GM23338 (cell line): ENCODE data around the gene LRBA. TPM values are rescaled to one million over a fixed set of nuclear protein-coding genes. Genes with fewer than 3 reads are reported as not detected.

Experiments used
- ATAC-seq: fragments of 200-7000 bp; cut with Tn5 transposase; 3 replicates; pipeline ENCODE4 v1.9.1; 2020
- DNase-seq: peaks from one replicate; pipeline ENCODE4 v3.0.0-alpha.2; 2015; ENCODE audit warnings: low spot score
- H2AFZ ChIP-seq: fragments of 200-600 bp; sonication (generic); 2 replicates; pipeline ENCODE4 v1.8.0; 2016; ENCODE audit warnings: antibody characterized with exemption, mild to moderate bottlenecking, moderate library complexity
- H3F3A ChIP-seq: fragments of 200-600 bp; sonication (generic); replicated peaks from 2 replicates; pipeline ENCODE4 v1.8.0; 2017; ENCODE audit warnings: antibody characterized with exemption, mixed run types, low read depth
- H3K27ac ChIP-seq: fragments of 200-600 bp; sonication (generic); 2 replicates; pipeline ENCODE4 v1.6.1; 2016; ENCODE audit warnings: low read depth
- H3K27me3 ChIP-seq: fragments of 200-600 bp; sonication (generic); 2 replicates; pipeline ENCODE4 v1.8.0; 2016; ENCODE audit warnings: mild to moderate bottlenecking, mixed run types, moderate library complexity; ENCODE audit not compliant: insufficient read depth
- H3K36me3 ChIP-seq: fragments of 200-600 bp; sonication (generic); 2 replicates; pipeline ENCODE4 v1.8.0; 2016; ENCODE audit warnings: mild to moderate bottlenecking; ENCODE audit not compliant: insufficient read depth
- H3K4me1 ChIP-seq: fragments of 200-600 bp; sonication (generic); 2 replicates; pipeline ENCODE4 v1.8.0; 2016; ENCODE audit warnings: mild to moderate bottlenecking, moderate library complexity; ENCODE audit not compliant: insufficient read depth
- H3K4me2 ChIP-seq: fragments of 200-600 bp; sonication (generic); 2 replicates; pipeline ENCODE4 v1.7.1; 2017; ENCODE audit warnings: mixed run types
- H3K4me3 ChIP-seq: fragments of 200-600 bp; sonication (generic); 2 replicates; pipeline ENCODE4 v1.6.1; 2016; ENCODE audit warnings: mixed run types
- H3K79me2 ChIP-seq: fragments of 200-600 bp; sonication (generic); replicated peaks from 2 replicates; pipeline ENCODE4 v1.8.0; 2017; ENCODE audit warnings: mild to moderate bottlenecking; ENCODE audit not compliant: insufficient read depth
- H3K9me2 ChIP-seq: fragments of 200-600 bp; sonication (generic); 2 replicates; pipeline ENCODE4 v1.8.0; 2017; ENCODE audit not compliant: insufficient read depth
- H4K20me1 ChIP-seq: fragments of 200-600 bp; sonication (generic); replicated peaks from 2 replicates; pipeline ENCODE4 v1.8.0; 2017; ENCODE audit warnings: mild to moderate bottlenecking; ENCODE audit not compliant: insufficient read depth
- H3K27ac Mint-ChIP-seq: 2 replicates; pipeline ENCODE4 v1.8.0; 2020; ENCODE audit warnings: inconsistent platforms, mild to moderate bottlenecking, moderate library complexity, mixed read lengths
- H3K27me3 Mint-ChIP-seq: 3 replicates; pipeline ENCODE4 v1.8.0; 2022; ENCODE audit warnings: low read depth, mild to moderate bottlenecking, moderate library complexity, mixed read lengths, inconsistent platforms; ENCODE audit not compliant: insufficient read depth, poor library complexity
- H3K36me3 Mint-ChIP-seq: 3 replicates; pipeline ENCODE4 v1.8.0; 2021; ENCODE audit warnings: low read depth, mild to moderate bottlenecking, inconsistent platforms, moderate library complexity, mixed read lengths
- H3K4me1 Mint-ChIP-seq: 3 replicates; pipeline ENCODE4 v1.8.0; 2020; ENCODE audit warnings: mild to moderate bottlenecking, inconsistent platforms, mixed read lengths
- H3K4me3 Mint-ChIP-seq: 3 replicates; pipeline ENCODE4 v1.8.0; 2021; ENCODE audit warnings: moderate library complexity, mild to moderate bottlenecking, inconsistent platforms, mixed read lengths
- H3K9me3 Mint-ChIP-seq: 3 replicates; pipeline ENCODE4 v1.8.0; 2020; ENCODE audit warnings: moderate library complexity, mild to moderate bottlenecking, inconsistent platforms, mixed read lengths
- CREB1 ChIP-seq: fragments of 250-450 bp; sonication (Bioruptor Pico); IDR thresholded peaks from 2 replicates; pipeline ENCODE4 v1.5.0; 2020; ENCODE audit warnings: low read depth, mild to moderate bottlenecking, moderate library complexity
- EZH2 ChIP-seq: fragments of 200-600 bp; sonication (generic); IDR thresholded peaks from one replicate; pipeline ENCODE4 v1.8.0; 2017; ENCODE audit warnings: antibody characterized with exemption, mild to moderate bottlenecking, low read depth; ENCODE audit not compliant: unreplicated experiment
- EZH2phosphoT487 ChIP-seq: fragments of 200-600 bp; sonication (generic); IDR thresholded peaks from one replicate; pipeline ENCODE4 v1.8.1; 2018; ENCODE audit warnings: antibody characterized with exemption; ENCODE audit not compliant: unreplicated experiment
- JUNB ChIP-seq: IDR thresholded peaks from one replicate; pipeline ENCODE4 v1.6.1; 2016; ENCODE audit warnings: antibody characterized with exemption; ENCODE audit not compliant: unreplicated experiment
- NANOG ChIP-seq: IDR thresholded peaks from 2 replicates; pipeline ENCODE4 v1.6.1; 2016; ENCODE audit warnings: antibody characterized with exemption, borderline replicate concordance
- POLR2AphosphoS5 ChIP-seq: IDR thresholded peaks from 2 replicates; pipeline ENCODE4 v1.6.1; 2016; ENCODE audit warnings: antibody characterized with exemption, low read depth
- STAT1 ChIP-seq: IDR thresholded peaks from one replicate; pipeline ENCODE4 v1.6.1; 2016; ENCODE audit warnings: antibody characterized with exemption; ENCODE audit not compliant: unreplicated experiment
- ZNF114 ChIP-seq: fragments of 250-450 bp; sonication (Bioruptor Pico); IDR thresholded peaks from 2 replicates; pipeline ENCODE4 v1.5.0; 2020; ENCODE audit warnings: mild to moderate bottlenecking, moderate library complexity
- ZNF331 ChIP-seq: fragments of 250-450 bp; sonication (Bioruptor Pico); IDR thresholded peaks from 2 replicates; pipeline ENCODE4 v1.5.0; 2020; ENCODE audit warnings: low read depth, mild to moderate bottlenecking, moderate library complexity
- polyA plus RNA-seq: library from polyadenylated mRNA; unstranded; fragments of >200 nt; fragmentation: Nextera tagmentation; extraction: Ambion mirVana; gene quantifications from 2 replicates; pipeline ENCODE4 v1.2.1, GENCODE V29; 2016
- total RNA-seq: library from RNA; depleted of rRNA; stranded (reverse); fragments of >200 nt; shearing (Covaris generic); gene quantifications from 2 replicates; pipeline ENCODE4 v1.2.3, GENCODE V29; 2014
- TF ChIP-seq, protein P1 (sequence below): IDR thresholded peaks from one replicate; pipeline ENCODE4 v1.6.1; 2018; ENCODE audit warnings: antibody characterized with exemption; ENCODE audit not compliant: unreplicated experiment
- TF ChIP-seq, protein P2 (sequence below), 2 experiments: fragments of 200-600 bp in 1 of 2; sonication (generic) in 1 of 2; conservative IDR thresholded peaks; 2 replicates each; pipeline versions ENCODE4 v1.5.1 to v1.6.1; 2016 to 2017; ENCODE audit warnings: antibody characterized with exemption in 2 of 2, low read depth in 2 of 2, mild to moderate bottlenecking in 2 of 2, moderate library complexity in 1 of 2
- TF ChIP-seq, protein P3 (sequence below): IDR thresholded peaks from 2 replicates; pipeline ENCODE4 v1.6.1; 2016; ENCODE audit warnings: antibody characterized with exemption
- TF ChIP-seq, protein P4 (sequence below): fragments of 250-450 bp; sonication (Bioruptor Pico); IDR thresholded peaks from 2 replicates; pipeline ENCODE4 v1.5.0; 2020; ENCODE audit warnings: mild to moderate bottlenecking, moderate library complexity

The LRBA gene
- total and polyA plus RNA-seq, 2 experiments from 2014 or later = 23.3 to 126 TPM

DNA sequence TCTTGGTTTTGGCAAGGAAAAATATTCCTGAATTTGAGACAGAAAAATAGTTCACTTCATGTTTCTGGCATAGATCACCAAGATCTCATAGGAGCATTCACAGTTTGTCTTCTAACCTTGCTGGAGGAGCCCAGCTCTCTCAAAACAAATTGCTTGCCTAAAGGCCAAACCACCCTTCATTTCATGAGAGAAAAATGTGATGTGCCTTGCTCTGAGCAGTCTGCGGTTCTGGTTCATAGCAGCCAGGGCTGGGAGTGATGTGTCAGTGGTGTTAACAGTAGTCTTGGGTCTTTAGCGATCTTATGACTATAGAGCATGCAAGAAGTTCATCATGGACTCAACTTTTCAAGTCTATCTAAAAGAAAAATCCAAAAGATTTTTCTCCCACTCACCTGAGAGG is 753.5 kb downstream of the LRBA start:
- H3K36me3 ChIP-seq = no peaks in the 10 kb centered on the region; the same call in 1 of the 2 replicates
- H3K4me3 ChIP-seq = no peak overlapping the region
- DNase-seq = no peak
- no peaks in the 10 kb centered on the region for H3F3A ChIP-seq
- H3K4me1 ChIP-seq = peaks cover 19% of the 10 kb centered on the region
- no peak for ATAC-seq
- no peak overlapping the region for H3K27ac ChIP-seq
- Mint-ChIP-seq H3K27ac (no peak overlapping the region), H3K9me3 (no peaks in the 10 kb centered on the region; the same call in 2 of the 3 replicates), H3K4me3 (no peak overlapping the region), H3K36me3 (no peaks in the 10 kb centered on the region), H3K4me1 (peaks cover 42% of the 10 kb centered on the region), H3K27me3 (peaks cover 10% of the 10 kb centered on the region)
- no peak overlapping the region for H3K4me2 ChIP-seq
- H3K9me2 ChIP-seq = no peaks in the 10 kb centered on the region
- no peak overlapping the region for H2AFZ ChIP-seq
- TF ChIP-seq CREB1 (no peak), ZNF331 (CRISPR knock-in tag) (no peak), EZH2 (no peak), NANOG (no peak), EZH2phosphoT487 (no peak), POLR2AphosphoS5 (no peak), JUNB (no peak), STAT1 (no peak), ZNF114 (no peak)
- TF ChIP-seq, protein P1, sequence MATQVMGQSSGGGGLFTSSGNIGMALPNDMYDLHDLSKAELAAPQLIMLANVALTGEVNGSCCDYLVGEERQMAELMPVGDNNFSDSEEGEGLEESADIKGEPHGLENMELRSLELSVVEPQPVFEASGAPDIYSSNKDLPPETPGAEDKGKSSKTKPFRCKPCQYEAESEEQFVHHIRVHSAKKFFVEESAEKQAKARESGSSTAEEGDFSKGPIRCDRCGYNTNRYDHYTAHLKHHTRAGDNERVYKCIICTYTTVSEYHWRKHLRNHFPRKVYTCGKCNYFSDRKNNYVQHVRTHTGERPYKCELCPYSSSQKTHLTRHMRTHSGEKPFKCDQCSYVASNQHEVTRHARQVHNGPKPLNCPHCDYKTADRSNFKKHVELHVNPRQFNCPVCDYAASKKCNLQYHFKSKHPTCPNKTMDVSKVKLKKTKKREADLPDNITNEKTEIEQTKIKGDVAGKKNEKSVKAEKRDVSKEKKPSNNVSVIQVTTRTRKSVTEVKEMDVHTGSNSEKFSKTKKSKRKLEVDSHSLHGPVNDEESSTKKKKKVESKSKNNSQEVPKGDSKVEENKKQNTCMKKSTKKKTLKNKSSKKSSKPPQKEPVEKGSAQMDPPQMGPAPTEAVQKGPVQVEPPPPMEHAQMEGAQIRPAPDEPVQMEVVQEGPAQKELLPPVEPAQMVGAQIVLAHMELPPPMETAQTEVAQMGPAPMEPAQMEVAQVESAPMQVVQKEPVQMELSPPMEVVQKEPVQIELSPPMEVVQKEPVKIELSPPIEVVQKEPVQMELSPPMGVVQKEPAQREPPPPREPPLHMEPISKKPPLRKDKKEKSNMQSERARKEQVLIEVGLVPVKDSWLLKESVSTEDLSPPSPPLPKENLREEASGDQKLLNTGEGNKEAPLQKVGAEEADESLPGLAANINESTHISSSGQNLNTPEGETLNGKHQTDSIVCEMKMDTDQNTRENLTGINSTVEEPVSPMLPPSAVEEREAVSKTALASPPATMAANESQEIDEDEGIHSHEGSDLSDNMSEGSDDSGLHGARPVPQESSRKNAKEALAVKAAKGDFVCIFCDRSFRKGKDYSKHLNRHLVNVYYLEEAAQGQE = no peak
- TF ChIP-seq, protein P2, sequence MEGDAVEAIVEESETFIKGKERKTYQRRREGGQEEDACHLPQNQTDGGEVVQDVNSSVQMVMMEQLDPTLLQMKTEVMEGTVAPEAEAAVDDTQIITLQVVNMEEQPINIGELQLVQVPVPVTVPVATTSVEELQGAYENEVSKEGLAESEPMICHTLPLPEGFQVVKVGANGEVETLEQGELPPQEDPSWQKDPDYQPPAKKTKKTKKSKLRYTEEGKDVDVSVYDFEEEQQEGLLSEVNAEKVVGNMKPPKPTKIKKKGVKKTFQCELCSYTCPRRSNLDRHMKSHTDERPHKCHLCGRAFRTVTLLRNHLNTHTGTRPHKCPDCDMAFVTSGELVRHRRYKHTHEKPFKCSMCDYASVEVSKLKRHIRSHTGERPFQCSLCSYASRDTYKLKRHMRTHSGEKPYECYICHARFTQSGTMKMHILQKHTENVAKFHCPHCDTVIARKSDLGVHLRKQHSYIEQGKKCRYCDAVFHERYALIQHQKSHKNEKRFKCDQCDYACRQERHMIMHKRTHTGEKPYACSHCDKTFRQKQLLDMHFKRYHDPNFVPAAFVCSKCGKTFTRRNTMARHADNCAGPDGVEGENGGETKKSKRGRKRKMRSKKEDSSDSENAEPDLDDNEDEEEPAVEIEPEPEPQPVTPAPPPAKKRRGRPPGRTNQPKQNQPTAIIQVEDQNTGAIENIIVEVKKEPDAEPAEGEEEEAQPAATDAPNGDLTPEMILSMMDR (conservative IDR thresholded peaks at IDR 0.05; ENCODE audit: low read depth in 2 of 2) = no peak
- TF ChIP-seq, protein P3, sequence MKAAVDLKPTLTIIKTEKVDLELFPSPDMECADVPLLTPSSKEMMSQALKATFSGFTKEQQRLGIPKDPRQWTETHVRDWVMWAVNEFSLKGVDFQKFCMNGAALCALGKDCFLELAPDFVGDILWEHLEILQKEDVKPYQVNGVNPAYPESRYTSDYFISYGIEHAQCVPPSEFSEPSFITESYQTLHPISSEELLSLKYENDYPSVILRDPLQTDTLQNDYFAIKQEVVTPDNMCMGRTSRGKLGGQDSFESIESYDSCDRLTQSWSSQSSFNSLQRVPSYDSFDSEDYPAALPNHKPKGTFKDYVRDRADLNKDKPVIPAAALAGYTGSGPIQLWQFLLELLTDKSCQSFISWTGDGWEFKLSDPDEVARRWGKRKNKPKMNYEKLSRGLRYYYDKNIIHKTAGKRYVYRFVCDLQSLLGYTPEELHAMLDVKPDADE = no peak
- TF ChIP-seq, protein P4, sequence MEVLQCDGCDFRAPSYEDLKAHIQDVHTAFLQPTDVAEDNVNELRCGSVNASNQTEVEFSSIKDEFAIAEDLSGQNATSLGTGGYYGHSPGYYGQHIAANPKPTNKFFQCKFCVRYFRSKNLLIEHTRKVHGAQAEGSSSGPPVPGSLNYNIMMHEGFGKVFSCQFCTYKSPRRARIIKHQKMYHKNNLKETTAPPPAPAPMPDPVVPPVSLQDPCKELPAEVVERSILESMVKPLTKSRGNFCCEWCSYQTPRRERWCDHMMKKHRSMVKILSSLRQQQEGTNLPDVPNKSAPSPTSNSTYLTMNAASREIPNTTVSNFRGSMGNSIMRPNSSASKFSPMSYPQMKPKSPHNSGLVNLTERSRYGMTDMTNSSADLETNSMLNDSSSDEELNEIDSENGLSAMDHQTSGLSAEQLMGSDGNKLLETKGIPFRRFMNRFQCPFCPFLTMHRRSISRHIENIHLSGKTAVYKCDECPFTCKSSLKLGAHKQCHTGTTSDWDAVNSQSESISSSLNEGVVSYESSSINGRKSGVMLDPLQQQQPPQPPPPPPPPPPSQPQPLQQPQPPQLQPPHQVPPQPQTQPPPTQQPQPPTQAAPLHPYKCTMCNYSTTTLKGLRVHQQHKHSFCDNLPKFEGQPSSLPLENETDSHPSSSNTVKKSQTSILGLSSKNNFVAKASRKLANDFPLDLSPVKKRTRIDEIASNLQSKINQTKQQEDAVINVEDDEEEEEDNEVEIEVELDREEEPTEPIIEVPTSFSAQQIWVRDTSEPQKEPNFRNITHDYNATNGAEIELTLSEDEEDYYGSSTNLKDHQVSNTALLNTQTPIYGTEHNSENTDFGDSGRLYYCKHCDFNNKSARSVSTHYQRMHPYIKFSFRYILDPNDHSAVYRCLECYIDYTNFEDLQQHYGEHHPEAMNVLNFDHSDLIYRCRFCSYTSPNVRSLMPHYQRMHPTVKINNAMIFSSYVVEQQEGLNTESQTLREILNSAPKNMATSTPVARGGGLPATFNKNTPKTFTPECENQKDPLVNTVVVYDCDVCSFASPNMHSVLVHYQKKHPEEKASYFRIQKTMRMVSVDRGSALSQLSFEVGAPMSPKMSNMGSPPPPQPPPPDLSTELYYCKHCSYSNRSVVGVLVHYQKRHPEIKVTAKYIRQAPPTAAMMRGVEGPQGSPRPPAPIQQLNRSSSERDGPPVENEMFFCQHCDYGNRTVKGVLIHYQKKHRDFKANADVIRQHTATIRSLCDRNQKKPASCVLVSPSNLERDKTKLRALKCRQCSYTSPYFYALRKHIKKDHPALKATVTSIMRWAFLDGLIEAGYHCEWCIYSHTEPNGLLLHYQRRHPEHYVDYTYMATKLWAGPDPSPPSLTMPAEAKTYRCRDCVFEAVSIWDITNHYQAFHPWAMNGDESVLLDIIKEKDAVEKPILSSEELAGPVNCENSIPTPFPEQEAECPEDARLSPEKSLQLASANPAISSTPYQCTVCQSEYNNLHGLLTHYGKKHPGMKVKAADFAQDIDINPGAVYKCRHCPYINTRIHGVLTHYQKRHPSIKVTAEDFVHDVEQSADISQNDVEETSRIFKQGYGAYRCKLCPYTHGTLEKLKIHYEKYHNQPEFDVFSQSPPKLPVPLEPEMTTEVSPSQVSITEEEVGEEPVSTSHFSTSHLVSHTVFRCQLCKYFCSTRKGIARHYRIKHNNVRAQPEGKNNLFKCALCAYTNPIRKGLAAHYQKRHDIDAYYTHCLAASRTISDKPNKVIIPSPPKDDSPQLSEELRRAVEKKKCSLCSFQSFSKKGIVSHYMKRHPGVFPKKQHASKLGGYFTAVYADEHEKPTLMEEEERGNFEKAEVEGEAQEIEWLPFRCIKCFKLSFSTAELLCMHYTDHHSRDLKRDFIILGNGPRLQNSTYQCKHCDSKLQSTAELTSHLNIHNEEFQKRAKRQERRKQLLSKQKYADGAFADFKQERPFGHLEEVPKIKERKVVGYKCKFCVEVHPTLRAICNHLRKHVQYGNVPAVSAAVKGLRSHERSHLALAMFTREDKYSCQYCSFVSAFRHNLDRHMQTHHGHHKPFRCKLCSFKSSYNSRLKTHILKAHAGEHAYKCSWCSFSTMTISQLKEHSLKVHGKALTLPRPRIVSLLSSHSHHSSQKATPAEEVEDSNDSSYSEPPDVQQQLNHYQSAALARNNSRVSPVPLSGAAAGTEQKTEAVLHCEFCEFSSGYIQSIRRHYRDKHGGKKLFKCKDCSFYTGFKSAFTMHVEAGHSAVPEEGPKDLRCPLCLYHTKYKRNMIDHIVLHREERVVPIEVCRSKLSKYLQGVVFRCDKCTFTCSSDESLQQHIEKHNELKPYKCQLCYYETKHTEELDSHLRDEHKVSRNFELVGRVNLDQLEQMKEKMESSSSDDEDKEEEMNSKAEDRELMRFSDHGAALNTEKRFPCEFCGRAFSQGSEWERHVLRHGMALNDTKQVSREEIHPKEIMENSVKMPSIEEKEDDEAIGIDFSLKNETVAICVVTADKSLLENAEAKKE (CRISPR knock-in tag) = no peak
- no peaks in the 10 kb centered on the region for H3K27me3 ChIP-seq
- no peaks in the 10 kb centered on the region for H4K20me1 ChIP-seq
- H3K79me2 ChIP-seq = no peaks in the 10 kb centered on the region
